Stimulated activated CD4-positive, alpha-beta T cell treated with anti-CD3 and anti-CD28 coated beads, Interleukin-2, amount 100 ng/mL, for 48 hours (primary cell): ENCODE data around the gene FABP6.

Experiments used
- DNase-seq, 2 donors: peaks; one replicate each; pipeline ENCODE4 v3.0.0-alpha.2; 2020

FABP6 gene

DNA sequence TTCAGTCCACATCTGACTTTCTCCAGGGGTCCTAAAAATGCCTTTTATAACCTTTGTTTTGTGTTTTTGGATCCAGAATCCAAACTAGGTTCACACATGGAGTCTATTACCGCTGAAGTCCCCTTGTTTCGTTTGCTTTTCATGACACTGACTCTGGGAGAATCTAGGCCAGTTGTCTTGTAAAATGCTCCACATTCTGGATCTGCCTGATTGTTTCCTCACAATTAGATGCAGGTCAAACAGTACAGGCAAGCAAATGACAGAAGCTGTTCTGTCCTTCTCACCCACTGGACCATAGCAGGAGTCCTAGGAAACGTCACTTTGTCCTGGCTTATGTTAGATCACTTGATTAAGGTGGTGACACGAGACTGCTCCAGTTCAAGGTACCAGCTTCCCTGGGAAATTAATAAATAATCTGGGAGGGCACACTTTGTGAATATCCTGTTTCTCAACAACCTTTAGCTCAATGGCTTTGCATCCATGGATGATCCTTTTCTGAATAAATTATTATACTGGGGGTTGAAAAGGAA lies 34.1 kb downstream of the FABP6 start:
- no peak for DNase-seq

- DNase-seq: no peak
Observed at GRCh38 chr5:160266044-160266443, 36.7 kb downstream of the FABP6 start.

GRCh38 chr5:160266752-160267345 lies 37.5 kb downstream of the FABP6 start:
- no peak for DNase-seq

- DNase-seq: no peak
Observed at GRCh38 chr5:160268121-160268520, 38.8 kb downstream of the FABP6 start.

DNA sequence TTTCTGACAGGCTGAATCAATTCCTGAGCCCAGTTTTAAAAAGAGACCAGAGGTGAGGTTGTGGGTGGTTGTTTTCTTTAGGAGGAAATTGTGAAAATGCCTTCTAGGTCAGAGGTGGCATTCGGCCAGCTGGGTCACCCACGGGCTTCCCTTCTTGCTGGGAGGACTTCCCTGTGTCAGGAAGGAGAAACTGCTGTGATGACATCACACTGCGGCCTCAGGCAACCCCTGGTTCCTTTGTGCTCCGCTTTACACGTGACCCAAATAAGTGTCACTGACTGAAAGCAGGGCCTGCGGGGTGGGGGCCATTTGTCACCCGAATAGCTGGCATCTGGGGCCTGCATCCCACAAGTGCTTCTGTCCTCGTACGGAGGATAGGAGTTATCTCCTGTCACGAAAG lies 39.7 kb downstream of the FABP6 start:
- DNase-seq: no peak

- DNase-seq: no peak
Observed at GRCh38 chr5:160270704-160271103, 41.4 kb downstream of the FABP6 start.

DNA sequence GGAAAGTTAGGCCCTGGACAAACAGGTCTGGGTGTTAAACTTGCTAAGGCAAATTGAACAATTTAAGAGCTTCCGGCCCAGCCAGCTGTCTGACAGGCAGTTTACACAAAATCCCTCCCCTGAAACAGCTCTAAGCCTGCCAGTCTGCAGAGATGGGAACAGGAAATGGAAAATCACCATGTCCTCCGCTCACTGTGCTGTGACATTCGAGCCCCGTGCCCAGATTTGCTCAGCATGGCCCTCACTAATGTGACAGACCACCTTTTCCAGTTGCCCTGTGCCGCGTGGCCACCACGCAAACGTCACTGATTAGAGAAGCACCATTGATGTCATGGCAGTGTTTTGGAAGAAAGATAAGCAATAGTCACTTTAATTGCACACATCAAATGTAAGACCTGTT lies 42.1 kb downstream of the FABP6 start:
- no peak for DNase-seq

- DNase-seq: no peak
Observed at GRCh38 chr5:160271836-160272235, 42.5 kb downstream of the FABP6 start.

DNA sequence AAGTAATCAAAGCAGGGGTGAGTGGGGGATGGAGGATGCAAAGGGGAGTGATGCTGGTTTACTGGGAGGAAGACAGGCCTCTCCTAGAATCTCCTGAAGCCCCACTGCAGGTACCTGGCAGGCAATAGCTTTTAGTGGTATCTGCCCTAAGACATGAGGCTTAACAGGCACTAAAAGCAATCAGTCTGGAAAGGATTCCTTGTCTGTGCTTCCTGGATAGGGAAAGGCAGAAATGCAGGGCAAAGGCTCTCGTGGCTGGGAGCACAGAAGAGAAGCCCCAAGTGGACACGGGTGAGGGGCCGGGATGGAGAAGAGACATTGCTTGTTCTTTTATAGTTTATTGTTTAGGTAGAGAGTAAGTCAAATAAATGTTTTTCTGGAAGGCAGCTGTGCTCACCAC lies 43.0 kb downstream of the FABP6 start:
- no peak for DNase-seq

- no peak for DNase-seq
Observed at GRCh38 chr5:160272889-160273288, 43.6 kb downstream of the FABP6 start.

GRCh38 chr5:160274483-160274931 lies 45.2 kb downstream of the FABP6 start:
- DNase-seq: no peak

DNA sequence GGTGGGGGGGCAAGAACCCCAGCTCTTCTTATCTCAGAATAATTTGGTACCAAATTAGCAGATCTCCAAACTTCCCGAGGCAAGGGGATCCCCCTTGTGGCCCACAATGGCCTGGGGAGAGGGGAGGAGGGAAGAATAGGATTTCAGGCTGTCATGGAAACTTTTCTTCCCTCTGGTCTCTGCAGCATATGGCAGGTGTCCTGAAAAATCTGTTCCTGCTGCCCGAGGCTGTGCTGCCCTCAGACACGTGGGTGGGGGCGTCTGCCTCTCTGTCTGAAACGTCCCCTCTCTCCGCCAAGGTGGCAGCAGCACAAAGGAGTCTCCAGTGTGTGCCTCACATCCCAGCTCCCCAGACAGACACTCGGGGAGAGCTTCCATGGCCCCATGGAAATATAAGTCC lies 49.0 kb downstream of the FABP6 start:
- DNase-seq: no peak

GRCh38 chr5:160280384-160281095 lies 51.2 kb downstream of the FABP6 start:
- no peak for DNase-seq

DNA sequence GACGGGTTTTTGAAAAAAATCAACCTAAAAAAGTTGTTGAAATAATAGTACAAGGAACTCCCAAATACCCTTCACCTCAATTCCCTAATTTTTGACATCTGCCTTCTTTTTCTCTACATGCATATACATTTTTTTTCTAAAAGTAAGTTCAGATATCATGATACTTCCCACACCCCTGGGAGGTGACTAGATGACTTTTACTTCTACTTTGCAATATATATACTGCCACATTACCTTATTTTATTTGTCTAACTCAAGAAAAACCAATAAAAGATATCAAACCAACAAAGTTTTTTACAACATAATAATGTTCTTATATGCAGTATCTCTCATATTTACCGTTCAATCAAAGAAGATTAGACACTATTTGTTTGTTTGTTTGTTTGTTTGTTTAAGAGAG lies 52.0 kb downstream of the FABP6 start:
- no peak for DNase-seq

DNA sequence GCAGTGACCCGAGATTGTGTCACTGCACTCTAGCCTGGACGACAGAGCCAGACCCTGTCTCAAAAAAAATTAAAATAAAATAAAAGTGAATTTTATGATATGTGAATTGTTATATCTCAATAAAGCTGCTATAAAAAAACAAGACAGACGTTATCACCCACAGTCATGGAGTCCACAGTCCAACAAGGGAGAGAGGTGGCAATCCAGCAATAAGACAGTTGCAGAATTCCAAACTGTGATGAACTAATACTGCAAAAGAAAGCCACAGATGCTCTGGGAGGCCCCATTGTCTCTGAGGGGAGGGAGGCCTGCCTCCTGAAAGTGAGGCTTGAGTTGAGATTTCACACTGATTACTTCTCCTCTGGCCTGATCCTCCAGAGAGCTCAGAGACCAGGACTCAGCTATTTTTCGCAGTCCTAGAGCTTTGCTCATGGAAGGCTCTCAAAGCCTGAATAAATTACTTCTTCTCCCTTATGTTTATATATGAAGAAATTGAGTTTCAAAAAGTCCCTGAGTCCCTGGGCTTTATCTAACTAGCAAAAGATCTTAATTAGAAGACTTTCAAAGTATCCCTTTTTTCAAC lies 55.1 kb downstream of the FABP6 start:
- no peak for DNase-seq

- no peak for DNase-seq
Observed at GRCh38 chr5:160285316-160285715, 56.0 kb downstream of the FABP6 start.

DNA sequence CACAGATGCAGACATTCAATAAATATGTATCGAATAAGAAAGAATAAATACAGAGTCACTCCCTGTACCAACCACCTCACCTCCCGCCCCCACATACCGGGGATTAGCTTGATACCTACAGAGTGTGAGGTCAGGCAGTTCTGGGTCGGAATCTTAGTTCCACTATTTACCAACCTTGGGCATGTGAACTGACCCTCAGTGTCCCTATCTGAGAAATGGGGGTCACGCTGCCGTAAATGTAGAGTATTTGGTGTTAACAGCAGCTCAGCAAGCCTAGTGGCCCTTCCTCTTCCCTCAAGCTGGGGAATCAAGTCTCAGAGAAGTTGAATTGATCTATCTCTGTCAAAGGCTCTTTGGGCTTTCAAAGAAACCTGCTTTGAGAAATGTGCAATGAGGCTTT lies 57.6 kb downstream of the FABP6 start:
- DNase-seq: no peak

GRCh38 chr5:160287378-160288051 lies 58.2 kb downstream of the FABP6 start:
- DNase-seq: no peak
